Lung (tissue), 12 donors: ENCODE results near the gene GPR84. TPM values are rescaled to one million over a fixed set of nuclear protein-coding genes. Genes with fewer than 3 reads are reported as not detected.

Source experiments
- ATAC-seq: fragments of 200-7000 bp; cut with Tn5 transposase; one replicate; pipeline ENCODE4 v1.9.1; 2020; ENCODE audit warnings: moderate number of reproducible peaks; ENCODE audit not compliant: insufficient read depth, low FRiP score
- DNase-seq, 3 donors: peaks; one replicate each; pipeline ENCODE4 v3.0.0-alpha.2; 2013 to 2017
- H3K27ac ChIP-seq, 2 donors: one replicate each; pipeline ENCODE4 v1.5.1; 2013; ENCODE audit warnings: mild to moderate bottlenecking in 2 of 2, moderate library complexity in 2 of 2, control low read depth in 1 of 2, inconsistent platforms in 1 of 2, low read depth in 1 of 2, low read length in 1 of 2
- H3K27me3 ChIP-seq, 3 donors: one replicate each; pipeline ENCODE4 v1.5.1; 2013; ENCODE audit warnings: low read length in 2 of 3; ENCODE audit not compliant: control insufficient read depth in 3 of 3, insufficient read depth in 3 of 3
- H3K36me3 ChIP-seq, 4 donors: one replicate each; pipeline ENCODE4 v1.5.1; 2013; ENCODE audit warnings: low read length in 4 of 4, mild to moderate bottlenecking in 1 of 4, moderate library complexity in 1 of 4; ENCODE audit not compliant: control insufficient read depth in 4 of 4, insufficient read depth in 4 of 4
- H3K4me1 ChIP-seq, 5 donors: one replicate each; pipeline ENCODE4 v1.5.1; 2013; ENCODE audit warnings: low read length in 5 of 5, mild to moderate bottlenecking in 2 of 5, moderate library complexity in 1 of 5; ENCODE audit not compliant: control insufficient read depth in 5 of 5, insufficient read depth in 5 of 5
- H3K4me3 ChIP-seq: one replicate; pipeline ENCODE4 v1.5.1; 2013; ENCODE audit warnings: mild to moderate bottlenecking, control low read depth, moderate library complexity
- H3K9ac ChIP-seq, 2 donors: one replicate each; pipeline ENCODE4 v1.5.1; 2013; ENCODE audit warnings: low read length in 2 of 2, control low read depth in 1 of 2; ENCODE audit not compliant: insufficient read depth in 1 of 2
- H3K9me3 ChIP-seq, 4 donors: one replicate each; pipeline ENCODE4 v1.5.1; 2013; ENCODE audit warnings: low read length in 3 of 4, mild to moderate bottlenecking in 1 of 4, moderate library complexity in 1 of 4; ENCODE audit not compliant: control insufficient read depth in 4 of 4, insufficient read depth in 3 of 4
- WGBS, 2 donors: extraction: QIAGEN DNeasy Blood & Tissue Kit; methylation state at CpG; one replicate each; pipeline ENCODE4 v1.1.7; 2013; 5-methylcytosine and 5-hydroxymethylcytosine counted together
- polyA plus RNA-seq, 2 donors: library from polyadenylated mRNA; stranded (reverse); fragments of 200-250 nt; gene quantifications; one replicate each; pipeline ENCODE4 v1.2.1, GENCODE V29; 2013
- total RNA-seq, 2 donors: library from RNA; depleted of rRNA in 1 of 2; stranded (reverse); fragments of >200 nt in 1 of 2; gene quantifications; one replicate each; pipeline ENCODE4 v1.2.1, GENCODE V29; 2014 to 2021
- TF ChIP-seq, protein P1 (sequence below): IDR thresholded peaks from 2 replicates; pipeline ENCODE4 v1.5.1; 2012; ENCODE audit warnings: mild to moderate bottlenecking; ENCODE audit errors: control extremely low read depth, extremely low read depth
- donor health status: control.
- donor health status: control.
- donor health status: Bipolar disorder and iron deficiency.
- donor health status: healthy.
- donor health status: DM: yes; HTN: yes; CAD: no.

GPR84 gene
- total and polyA plus RNA-seq, 4 donors = 0.73 to 76.1 (median 2.1) TPM

DNA sequence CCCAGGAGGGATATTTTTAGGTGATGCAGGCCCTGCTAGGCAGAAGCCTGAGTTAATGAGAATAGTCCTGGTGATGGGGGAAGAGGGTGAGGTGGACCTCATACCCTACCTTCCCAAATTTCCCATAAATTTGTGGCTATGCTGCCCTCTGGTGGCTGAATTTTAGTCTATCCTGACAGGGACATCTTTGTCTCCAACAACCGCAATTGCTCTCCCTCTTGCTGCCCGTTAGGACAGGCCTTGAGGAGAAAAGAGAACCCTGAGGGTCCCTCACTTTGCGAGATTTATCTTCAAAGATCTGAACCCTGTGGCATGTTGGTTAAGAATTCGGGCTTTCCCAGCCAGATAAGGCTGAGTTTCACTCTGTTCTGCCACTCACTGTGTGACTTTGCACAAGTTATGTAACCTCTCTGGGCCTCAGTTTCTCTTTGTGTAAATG is 30.0 kb upstream of the GPR84 start:
- H3K4me3 ChIP-seq = no peak overlapping the region
- H3K36me3 ChIP-seq = peaks cover 21 to 39% (median 25%) of the 10 kb centered on the region in 4 donors
- no peak overlapping the region for H3K27ac ChIP-seq
- peaks cover 0 to 3% (median 1%) of the 10 kb centered on the region in 5 donors for H3K4me1 ChIP-seq
- 35 to 42% methylated on average over 4 of the region's 4 CpGs for WGBS, 2 donors
- DNase-seq = peak in 2 of 3 donors; percentile 52 to 60
- H3K27me3 ChIP-seq = no peaks in the 10 kb centered on the region
- peak; percentile 7 for ATAC-seq
- TF ChIP-seq, protein P1, sequence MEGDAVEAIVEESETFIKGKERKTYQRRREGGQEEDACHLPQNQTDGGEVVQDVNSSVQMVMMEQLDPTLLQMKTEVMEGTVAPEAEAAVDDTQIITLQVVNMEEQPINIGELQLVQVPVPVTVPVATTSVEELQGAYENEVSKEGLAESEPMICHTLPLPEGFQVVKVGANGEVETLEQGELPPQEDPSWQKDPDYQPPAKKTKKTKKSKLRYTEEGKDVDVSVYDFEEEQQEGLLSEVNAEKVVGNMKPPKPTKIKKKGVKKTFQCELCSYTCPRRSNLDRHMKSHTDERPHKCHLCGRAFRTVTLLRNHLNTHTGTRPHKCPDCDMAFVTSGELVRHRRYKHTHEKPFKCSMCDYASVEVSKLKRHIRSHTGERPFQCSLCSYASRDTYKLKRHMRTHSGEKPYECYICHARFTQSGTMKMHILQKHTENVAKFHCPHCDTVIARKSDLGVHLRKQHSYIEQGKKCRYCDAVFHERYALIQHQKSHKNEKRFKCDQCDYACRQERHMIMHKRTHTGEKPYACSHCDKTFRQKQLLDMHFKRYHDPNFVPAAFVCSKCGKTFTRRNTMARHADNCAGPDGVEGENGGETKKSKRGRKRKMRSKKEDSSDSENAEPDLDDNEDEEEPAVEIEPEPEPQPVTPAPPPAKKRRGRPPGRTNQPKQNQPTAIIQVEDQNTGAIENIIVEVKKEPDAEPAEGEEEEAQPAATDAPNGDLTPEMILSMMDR = peak; percentile 41
- H3K9me3 ChIP-seq = no peaks in the 10 kb centered on the region
- H3K9ac ChIP-seq = no peak overlapping the region

DNA sequence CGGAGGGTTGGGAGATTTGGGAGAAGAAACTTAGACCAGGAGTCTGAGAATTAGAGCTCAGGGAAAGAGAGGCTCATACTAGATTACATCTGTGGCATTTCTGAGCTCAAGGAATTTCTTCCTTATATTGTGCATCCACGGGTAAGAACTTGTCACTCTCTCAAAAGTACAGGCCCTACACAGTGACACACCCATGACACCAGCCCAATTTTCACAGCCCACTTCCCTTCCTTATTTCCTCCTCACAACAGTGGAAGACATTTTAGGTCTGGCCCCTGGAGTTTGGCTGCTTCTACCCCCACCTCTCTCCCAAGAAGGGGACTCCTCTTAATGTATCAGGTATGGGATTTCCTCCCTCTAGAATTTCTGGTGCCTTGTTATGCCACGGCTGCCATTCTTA is 29.5 kb upstream of the GPR84 start:
- 40 to 54% methylated on average over 3 of the region's 3 CpGs for WGBS, 2 donors
- Histone ChIP-seq H3K27ac (no peak overlapping the region), H3K27me3 (no peaks in the 10 kb centered on the region), H3K4me1 (peaks cover 0 to 7% (median 1%) of the 10 kb centered on the region in 5 donors), H3K4me3 (no peak overlapping the region), H3K36me3 (peaks cover 18 to 39% (median 22%) of the 10 kb centered on the region in 4 donors), H3K9ac (no peak overlapping the region), H3K9me3 (no peaks in the 10 kb centered on the region)
- ATAC-seq = no peak
- no peak for DNase-seq
- TF ChIP-seq, protein P1 = no peak

DNA sequence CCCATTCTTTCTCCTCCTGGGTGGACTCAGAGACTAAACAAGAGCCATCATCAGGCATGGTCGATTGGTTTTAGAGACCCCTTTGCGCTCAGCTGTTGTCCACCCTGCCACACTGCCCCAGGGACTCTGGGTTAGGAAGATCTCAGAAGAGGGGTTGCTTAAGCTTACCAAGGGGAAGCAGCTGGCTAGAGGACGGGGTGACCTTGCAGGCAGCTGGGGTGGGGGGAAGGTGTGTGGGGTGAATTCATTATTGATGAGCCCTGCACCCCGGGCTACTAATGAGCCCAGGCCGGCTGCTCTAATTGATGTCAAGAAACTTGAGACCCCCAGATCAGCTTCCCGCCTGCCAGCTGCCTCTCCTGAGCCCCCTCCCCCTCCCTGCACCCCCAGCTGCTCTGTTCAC is 28.9 kb upstream of the GPR84 start:
- ATAC-seq = no peak
- peaks cover 14 to 35% (median 18%) of the 10 kb centered on the region in 4 donors for H3K36me3 ChIP-seq
- no peak overlapping the region for H3K4me3 ChIP-seq
- peaks cover 0 to 9% (median 1%) of the 10 kb centered on the region in 5 donors for H3K4me1 ChIP-seq
- no peaks in the 10 kb centered on the region for H3K27me3 ChIP-seq
- WGBS, 2 donors = 41 to 65% methylated on average over 6 of the region's 6 CpGs
- H3K27ac ChIP-seq = no peak overlapping the region
- no peak for DNase-seq
- TF ChIP-seq, protein P1 = no peak
- H3K9ac ChIP-seq = no peak overlapping the region
- no peaks in the 10 kb centered on the region for H3K9me3 ChIP-seq
